ENCODE data around the gene PACC1. TPM values are rescaled to one million over a fixed set of nuclear protein-coding genes. Genes with fewer than 3 reads are reported as not detected.

PACC1 gene
- 12.4 and 25.2 TPM in 2 replicates for total RNA-seq (2014; rRNA removed; shearing (Covaris generic))

DNA sequence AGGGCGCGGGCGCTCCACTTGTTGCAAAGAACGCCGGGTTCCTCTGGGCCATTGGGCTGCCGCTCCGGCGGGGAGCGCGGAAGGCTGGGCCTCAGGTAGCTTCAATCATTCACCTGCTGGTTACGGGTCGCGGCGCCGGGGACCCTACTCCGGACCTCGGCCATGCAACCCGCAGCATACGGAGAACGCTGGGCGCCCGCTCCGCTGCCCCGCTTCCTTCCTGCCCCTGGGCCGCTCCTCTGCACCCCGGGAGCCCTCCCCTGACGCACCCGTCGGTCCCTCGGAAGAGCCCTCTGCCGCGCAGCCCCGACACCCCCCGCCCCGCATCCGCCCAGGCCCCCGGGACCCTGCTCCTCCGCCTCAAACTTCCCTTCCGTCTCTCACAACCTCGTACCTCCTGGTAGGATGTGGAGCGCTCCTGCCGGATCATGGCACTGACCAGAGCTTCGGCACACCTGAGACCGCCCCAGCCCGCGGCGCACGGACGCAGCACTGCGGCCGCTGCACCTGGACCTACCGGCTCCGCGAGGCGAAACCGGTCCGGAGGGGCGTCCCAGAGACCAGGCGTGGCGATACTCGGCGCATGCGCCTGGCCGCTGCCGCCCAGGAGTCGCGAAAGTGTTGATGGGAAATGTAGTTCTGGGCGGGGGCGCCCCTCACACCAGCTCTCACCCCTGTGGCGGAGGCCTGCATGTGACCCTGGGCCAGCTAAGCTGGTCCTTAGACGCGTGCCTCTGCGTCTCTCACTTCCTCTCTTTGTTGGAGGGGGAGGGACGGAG is at the start of gene PACC1:
PACC1 (minus strand) TSS at position 559 of the 779 bp plus-strand sequence; CDS start at position 430, 129 bp downstream.
- in situ Hi-C loops (cut with HindIII; ENCODE audit: low sequenced_read_pairs): no loop called here
- peak; percentile 85 for DNase-seq (ENCODE audit: low spot score)

DNA sequence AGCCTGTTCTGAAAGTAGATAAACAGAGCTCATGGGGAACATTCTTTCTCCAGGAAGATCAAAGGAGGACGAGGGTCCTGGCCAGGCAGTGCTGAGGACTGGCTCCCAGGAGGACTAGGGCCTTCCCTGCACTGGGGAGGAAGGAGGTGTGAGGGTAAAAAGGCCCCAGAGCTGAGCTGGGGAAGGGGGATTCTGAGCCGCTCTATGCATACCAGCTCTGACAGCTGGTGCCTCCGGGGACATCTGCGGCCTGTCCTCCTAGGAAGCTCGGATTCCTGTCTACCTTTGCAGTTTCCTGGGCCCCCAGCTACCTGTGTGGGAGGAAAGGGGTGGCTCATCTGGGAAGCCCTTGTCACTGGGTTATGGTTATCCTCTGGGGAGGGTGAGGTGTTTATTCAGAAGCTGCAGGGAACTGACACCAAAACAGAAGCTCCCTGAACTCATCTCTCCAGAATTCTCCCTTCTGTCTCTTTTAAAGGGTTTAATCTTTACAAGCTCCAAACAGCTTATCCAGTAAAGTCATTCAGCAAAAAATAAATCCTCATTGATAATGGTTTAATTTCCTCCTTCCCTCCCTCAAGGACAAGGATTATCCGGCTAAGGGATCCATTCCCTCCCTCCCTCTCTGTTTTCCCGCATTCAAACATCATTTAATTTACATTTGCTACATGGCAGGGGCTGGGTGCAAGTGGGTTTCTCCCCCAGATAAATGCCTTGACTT is 49.0 kb upstream of the PACC1 start:
- no peak for DNase-seq (ENCODE audit: low spot score)
- in situ Hi-C loops (cut with HindIII; ENCODE audit: low sequenced_read_pairs): loop anchor here (25.0 kb wide), 1 partner anchor 324 kb away; the partner anchor contains the start of genes NSL1 and TATDN3

DNA sequence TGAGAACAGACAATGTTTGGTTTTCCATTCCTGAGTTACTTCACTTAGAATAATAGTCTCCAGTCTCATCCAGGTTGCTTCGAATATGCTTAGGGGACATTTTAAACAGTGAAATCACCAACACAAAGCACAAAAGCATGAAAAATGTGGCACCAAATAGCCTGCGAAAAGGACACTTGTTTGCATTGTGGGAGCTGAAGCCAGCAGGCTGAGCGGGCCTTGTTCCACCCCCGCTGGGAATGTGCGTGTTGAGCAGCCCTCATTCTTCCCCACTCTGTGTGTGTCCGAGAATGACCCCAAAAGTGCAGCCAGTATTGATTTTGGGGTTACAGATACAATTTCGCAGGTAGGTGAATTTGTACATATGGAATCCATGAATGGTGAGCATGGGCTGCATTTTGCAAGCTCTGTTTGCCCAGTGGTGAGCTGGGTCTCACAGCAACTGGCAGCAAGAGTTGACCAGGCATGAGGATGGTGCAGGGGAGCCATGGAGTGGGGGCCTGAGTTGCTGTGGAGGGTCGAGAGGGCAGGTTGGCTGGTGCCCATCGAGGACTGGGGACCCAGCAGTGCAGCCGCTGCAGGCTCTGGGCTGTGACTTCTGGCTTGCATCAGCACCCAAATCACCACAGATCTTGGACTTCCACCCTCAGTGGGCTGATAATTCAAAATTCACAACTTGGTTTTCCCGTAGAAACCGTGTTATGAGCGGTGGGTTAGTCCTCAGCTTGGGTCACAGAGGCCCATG is 47.4 kb upstream of the PACC1 start:
- DNase-seq (ENCODE audit: low spot score): no peak
- in situ Hi-C loops (cut with HindIII; ENCODE audit: low sequenced_read_pairs): loop anchor here (25.0 kb wide), 1 partner anchor 325 kb away; the partner anchor contains the start of genes NSL1 and TATDN3

DNA sequence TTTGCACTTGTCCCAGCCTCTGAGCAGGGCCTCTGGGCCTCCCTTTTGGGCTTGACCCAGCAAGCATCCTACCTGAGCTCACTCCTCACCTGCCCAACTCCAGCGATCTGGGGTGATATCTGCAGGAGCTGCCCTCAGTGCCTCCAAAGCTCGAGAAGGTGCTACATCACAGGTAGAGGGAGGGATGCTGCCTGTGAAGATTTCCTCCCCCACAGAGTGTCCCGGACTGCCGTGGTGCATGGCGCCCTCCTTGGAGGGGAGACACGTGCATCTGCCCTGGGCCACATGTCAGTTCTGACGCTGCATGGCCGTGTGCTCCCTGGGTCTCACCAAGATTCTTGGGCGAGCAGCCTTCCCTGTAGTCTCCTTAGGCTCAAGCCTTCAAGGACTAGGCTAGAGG is 45.7 kb upstream of the PACC1 start:
- in situ Hi-C loops (cut with HindIII; ENCODE audit: low sequenced_read_pairs): loop anchor here (25.0 kb wide), 1 partner anchor 327 kb away; the partner anchor contains the start of genes NSL1 and TATDN3
- DNase-seq (ENCODE audit: low spot score): no peak

DNA sequence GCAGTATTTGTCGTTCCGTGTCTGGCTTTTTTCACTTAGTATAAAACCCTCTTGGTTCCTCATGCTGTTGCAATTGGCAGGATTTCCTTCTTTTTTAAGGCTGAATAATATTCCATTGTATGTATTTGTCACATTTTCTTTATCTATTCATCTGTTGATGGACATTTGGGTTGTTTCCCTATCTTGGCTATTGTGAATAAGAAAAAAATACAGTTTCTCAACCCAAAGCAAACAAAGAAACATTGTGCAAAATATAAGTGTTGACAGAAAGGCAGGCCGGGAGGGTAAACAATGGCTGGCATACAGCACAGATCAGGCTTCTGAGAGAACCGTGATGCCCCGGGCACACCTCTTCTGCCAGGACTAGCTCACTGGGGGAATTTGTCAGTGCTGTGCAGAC is 45.0 kb upstream of the PACC1 start:
- no peak for DNase-seq (ENCODE audit: low spot score)
- in situ Hi-C loops (cut with HindIII; ENCODE audit: low sequenced_read_pairs): loop anchor here (25.0 kb wide), 1 partner anchor 328 kb away; the partner anchor contains the start of genes NSL1 and TATDN3

DNA sequence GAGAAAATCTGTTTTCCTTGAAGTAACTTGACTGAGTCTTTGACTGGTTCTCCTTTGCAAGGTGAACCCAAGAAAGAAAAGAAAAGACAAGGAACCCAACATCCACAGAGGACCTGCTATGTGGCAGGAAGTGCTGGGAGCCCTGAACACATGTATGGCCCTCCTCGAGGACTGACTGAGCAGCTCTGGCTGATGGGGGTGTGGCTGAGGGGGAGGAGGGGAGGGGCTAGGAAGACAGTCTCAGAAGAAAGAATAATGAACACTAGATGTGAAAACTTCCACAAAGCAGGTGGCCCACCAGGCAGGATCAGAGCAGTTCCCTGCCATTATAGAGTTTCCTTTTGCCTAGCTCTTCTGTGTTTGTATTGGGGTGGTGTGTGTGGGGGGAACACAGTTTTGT is 44.1 kb upstream of the PACC1 start:
- in situ Hi-C loops (cut with HindIII; ENCODE audit: low sequenced_read_pairs): loop anchor here (25.0 kb wide), 1 partner anchor 328 kb away; the partner anchor contains the start of genes NSL1 and TATDN3
- DNase-seq (ENCODE audit: low spot score): no peak

DNA sequence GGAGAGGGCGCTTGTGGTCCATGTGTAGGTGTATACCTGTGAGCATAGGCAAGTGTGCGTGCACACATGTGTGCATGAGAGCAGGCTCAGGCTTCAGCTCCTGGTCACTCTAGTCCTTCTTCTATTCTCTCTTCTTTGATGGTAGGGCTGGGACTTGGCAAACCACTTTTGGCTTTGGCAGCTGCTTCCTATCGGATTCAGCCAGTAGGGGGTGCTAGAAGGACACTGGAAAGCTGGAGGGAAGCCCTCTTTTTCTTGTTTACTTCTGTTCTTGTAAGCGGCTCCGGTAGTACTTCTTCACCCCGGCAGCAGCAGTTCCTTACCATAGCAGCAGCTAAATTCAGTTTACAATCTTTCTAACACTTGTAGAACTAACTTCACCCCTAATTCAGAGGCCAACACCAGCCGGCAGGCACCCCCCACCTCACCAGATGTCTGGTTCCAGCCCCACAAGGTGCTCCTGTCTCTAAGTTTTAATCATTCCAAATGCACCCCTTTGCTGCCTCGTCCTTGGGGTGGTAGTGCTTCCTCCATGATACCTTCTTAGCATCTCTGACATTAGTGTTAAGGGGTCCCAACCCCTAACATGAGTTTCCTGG is 43.2 kb upstream of the PACC1 start:
- in situ Hi-C loops (cut with HindIII; ENCODE audit: low sequenced_read_pairs): loop anchor here (25.0 kb wide), 1 partner anchor 329 kb away; the partner anchor contains the start of genes NSL1 and TATDN3
- peak; percentile 30 for DNase-seq (ENCODE audit: low spot score)

DNA sequence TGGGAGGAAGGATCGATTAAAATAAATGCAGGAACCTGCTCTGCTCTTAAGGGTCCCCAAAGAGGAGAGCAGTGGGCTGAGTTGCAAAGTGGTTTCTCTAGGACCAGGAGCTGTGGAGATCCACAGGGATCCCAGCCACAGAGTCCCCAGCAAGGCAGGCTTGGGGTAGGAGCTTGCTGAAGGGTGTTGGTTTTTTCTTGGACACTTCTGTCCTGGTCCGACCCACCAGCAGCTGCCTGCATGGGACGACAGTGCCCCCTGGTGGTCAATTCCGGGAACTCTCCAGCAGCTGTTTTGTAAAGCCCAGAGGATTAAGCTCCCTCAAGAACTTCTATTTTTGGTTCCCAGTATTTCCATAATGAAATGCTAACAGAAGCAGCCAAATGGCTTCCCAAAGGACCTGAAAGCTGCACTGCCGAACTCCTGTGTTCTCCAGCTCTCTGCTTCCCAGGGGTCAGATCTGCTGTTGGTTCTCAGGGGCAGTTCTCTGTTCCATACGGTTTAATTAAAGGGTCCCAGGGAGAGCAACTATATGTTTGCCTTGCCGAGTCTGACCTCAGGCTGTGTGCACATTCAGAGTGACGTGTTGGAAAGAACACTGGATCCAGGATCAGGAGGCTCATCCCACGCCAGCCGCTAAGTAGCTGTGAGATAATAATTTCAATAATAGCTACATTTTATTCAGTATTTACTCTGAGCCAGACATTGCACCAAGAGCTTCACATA is 41.3 kb upstream of the PACC1 start:
- peak; percentile 82 for DNase-seq (ENCODE audit: low spot score)
- in situ Hi-C loops (cut with HindIII; ENCODE audit: low sequenced_read_pairs): loop anchor here (25.0 kb wide), 1 partner anchor 331 kb away; the partner anchor contains the start of genes NSL1 and TATDN3

DNA sequence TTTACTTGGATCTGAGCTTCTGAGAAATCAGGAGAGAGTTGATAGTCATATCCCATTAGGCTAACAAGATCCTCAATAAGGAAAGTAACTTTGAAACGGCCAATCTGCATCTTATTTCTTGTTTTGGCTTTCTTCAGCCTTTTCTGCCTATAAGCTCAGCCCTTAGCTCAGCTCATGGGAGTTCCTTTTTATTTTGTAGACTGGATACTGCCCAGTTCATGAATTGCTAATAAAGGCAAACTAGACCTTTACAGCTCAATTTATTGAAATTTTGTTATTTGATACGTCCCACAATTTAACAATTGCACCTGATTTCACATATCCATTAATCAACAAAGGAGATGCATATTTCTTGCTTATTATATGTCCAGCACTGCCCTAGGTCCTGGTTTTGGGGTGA is 40.7 kb upstream of the PACC1 start:
- in situ Hi-C loops (cut with HindIII; ENCODE audit: low sequenced_read_pairs): loop anchor here (25.0 kb wide), 1 partner anchor 332 kb away; the partner anchor contains the start of genes NSL1 and TATDN3
- no peak for DNase-seq (ENCODE audit: low spot score)

DNA sequence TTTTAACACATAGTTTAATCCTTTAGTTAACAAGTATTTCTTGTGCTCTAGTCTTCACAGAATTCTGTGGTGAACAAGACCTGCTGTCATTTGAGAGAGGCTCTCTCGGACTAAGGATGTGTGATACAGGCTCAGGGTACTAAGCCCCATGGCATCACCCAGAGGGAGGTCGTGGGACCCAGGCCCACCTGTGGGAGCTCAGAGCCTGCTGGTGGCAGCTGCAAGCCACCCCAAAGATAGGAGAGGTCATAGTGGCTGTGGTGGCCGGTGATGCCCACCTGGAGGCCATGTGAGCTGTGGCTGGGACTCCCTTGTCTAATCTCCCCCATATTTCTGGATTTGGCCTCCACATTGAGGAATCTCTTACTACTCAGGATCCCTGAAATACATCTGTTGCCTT is 40.1 kb upstream of the PACC1 start:
- DNase-seq (ENCODE audit: low spot score): no peak
- in situ Hi-C loops (cut with HindIII; ENCODE audit: low sequenced_read_pairs): loop anchor here (25.0 kb wide), 1 partner anchor 333 kb away; the partner anchor contains the start of genes NSL1 and TATDN3

DNA sequence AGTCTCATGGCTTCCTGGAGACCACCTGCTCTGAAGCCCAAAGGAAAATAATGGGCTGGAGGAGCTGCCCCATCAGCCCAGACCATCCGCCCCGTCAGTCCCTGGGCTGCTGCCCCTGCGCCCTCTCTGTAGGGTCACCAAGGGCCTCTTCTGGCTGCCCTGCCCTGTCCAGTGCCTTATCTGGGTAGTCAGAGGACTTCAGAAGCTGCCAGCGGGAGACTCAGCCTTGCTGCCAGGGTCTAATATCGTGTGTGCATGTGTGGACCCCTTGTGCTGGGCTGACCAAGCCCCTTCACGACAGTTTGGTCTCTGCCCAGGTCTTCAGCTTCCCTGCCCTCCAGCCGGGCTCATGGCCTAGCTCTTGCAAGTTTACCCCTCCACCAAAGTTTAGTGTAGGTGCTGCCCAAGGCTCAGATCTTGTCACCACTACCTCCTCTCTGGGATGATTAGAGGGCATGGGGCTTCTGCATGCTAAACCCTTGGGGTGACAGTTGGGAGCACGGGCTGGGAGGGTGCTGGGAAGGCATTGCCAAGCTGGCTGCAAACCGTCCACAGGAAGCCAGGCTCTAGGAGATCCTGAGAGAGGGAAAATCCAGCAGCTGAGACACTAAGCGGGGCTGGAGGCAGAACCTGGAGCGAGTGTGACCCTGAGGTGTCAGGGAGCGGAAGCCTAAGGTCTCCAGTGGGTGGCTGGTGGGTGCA is 38.6 kb upstream of the PACC1 start:
- in situ Hi-C loops (cut with HindIII; ENCODE audit: low sequenced_read_pairs): loop anchor here (25.0 kb wide), 1 partner anchor 334 kb away; the partner anchor contains the start of genes NSL1 and TATDN3
- no peak for DNase-seq (ENCODE audit: low spot score)

DNA sequence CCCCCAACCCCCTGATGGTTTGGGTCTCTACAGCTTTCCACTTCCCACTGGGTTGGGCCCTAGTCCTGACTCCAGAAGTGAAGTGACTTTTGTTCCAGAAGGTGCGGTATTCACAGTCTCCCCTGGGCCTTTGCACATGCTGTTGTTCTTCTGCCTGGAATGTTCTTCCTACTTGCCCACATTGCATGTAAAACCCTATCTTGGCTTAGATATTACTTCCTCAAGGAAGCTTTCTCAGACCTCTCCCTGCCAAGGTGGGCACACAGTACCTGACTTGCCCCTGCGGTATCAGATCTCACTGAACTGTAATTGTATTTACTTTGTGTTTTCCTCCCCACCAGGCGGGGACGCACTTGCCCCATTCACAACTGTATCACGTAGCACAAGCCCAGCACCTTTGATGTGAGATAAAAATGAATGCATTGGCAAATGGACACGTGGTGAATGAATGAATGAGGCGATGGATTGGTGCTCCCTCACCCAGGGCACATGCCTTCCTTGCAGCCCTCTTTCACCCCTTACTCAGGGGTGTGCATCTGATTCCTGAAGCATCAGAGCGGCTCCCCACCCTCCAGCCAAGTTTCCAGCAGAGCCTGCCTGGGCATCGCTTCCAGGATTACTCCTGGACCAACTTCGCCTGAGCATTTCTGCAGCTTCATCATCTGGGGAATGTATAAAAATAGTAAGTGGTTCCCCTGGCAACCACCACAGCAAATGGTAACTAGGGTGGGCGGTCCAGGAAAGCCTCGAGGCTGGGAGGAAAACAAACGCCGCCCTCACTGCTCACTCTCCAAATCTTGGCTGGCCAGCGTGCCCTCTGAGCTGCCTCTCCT is 37.9 kb upstream of the PACC1 start:
- DNase-seq (ENCODE audit: low spot score): no peak
- in situ Hi-C loops (cut with HindIII; ENCODE audit: low sequenced_read_pairs): loop anchor here (25.0 kb wide), 1 partner anchor 335 kb away; the partner anchor contains the start of genes NSL1 and TATDN3

DNA sequence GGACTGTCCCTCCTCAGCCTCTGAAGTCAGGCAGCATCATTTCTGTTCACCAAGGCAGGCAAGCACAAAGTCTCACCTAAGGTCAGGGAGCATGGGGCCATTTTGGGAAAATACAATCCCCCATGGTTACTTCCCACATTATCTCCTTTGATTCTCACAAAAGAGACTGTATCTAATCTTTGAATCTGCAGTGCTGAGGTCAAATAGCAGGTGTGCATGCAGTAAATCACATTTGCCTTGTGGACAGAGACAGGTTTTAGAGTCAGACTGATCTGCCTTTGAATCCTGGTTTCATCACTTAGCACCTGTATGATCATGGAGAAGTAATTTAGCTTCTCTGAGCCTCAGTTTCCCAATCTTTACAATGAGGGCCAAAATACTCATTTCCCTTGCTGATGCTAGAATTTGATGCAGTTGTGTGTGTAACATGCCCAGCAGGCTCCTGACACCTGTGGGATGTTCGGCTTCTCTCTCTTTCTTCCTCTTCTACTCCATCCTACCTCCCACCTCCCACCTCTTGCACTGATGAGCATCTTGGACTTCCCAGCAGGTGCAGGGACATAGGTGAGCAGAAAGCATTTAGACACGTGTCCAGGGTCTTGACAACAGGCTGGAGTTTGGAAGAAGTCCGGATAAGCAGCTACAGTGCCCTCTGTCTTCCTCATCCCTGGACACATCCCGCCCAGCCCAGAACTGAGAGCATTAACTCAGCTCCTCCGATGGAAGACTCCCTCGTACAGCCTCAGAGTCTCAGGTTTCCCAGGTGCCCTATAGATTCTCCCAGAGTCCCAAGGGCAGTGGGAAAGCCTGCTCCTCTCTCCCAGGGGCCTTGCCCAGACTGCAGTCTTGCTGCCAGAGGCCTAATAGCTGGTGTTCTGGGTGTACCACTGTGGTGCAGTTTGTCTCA is 37.0 kb upstream of the PACC1 start:
- no peak for DNase-seq (ENCODE audit: low spot score)
- in situ Hi-C loops (cut with HindIII; ENCODE audit: low sequenced_read_pairs): loop anchor here (25.0 kb wide), 1 partner anchor 336 kb away; the partner anchor contains the start of genes NSL1 and TATDN3

DNA sequence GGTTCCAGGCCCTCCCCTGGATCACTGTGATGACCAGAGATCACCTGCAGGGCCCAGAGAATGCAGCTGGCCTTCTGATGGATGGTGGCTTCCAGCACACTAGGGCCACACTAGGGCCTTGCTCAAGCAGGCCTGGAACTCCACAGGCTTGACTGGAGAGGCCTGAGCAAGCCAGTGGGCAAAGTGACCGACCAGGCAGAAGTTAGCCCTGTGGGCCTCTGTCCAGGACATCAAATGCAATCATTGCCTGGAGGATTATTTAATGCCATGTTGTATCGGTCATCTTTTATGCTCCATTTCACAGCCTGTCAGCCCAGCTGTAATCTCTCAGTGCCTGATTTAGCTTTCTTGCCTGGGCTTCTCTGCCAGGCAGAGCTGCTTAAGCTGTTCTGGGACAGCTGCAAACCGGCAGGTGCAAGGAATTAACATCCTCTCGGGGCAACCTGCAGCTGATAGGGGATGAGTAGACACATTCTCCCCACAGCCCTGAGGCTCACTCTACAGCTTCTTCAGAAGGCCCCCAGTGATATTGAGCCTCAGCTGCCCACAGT is 35.7 kb upstream of the PACC1 start:
- DNase-seq (ENCODE audit: low spot score): peak; percentile 41
- in situ Hi-C loops (cut with HindIII; ENCODE audit: low sequenced_read_pairs): loop anchor here (25.0 kb wide), 1 partner anchor 337 kb away; the partner anchor contains the start of genes NSL1 and TATDN3

DNA sequence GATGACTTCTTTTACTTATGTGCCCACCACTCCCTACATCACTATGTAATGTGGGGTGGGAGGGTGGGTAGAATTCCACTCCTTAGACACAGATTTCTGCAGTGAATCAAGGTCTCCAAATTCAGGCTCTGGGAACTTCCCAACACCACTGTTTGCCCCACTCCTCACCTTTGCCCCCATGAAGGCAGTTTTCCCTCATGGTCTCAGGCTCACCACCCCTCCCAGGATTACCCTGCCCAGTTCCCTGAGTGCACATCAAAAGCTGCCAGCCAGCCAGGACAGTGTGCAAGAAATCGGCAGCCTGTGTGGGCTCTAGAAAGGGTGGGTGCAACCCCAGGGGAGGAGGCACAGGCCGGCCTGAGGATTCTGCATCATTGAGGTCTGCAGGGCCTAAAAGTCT is 32.8 kb upstream of the PACC1 start:
- DNase-seq (ENCODE audit: low spot score): no peak
- in situ Hi-C loops (cut with HindIII; ENCODE audit: low sequenced_read_pairs): no loop called here
